ENCODE data around the gene NRM. TPM values are rescaled to one million over a fixed set of nuclear protein-coding genes. Genes with fewer than 3 reads are reported as not detected.

Gene NRM
- total and polyA plus RNA-seq, 2 experiments from 2014 or later, result 13.8 to 33.8 TPM

- ATAC-seq, result peak; percentile 3; the same call in 2 of the 3 replicates
- Histone ChIP-seq H3K27ac (ENCODE audit: low read depth) (no peak overlapping the region), H3K4me2 (peak overlapping the region; percentile 86), H2AFZ (no peak overlapping the region), H3K36me3 (ENCODE audit: insufficient read depth) (peaks cover 5% of the 10 kb centered on the region; the same call in 1 of the 2 replicates), H3K9me2 (ENCODE audit: insufficient read depth) (no peaks in the 10 kb centered on the region), H3K27me3 (ENCODE audit: insufficient read depth) (no peaks in the 10 kb centered on the region), H3K79me2 (replicated peaks; ENCODE audit: insufficient read depth) (peaks cover 15% of the 10 kb centered on the region), H3F3A (replicated peaks; ENCODE audit: low read depth) (0 out of 2 replicates have a peak, but pooled peaks cover 5% of the 10 kb centered on the region), H4K20me1 (replicated peaks; ENCODE audit: insufficient read depth) (no peaks in the 10 kb centered on the region; the same call in 1 of the 2 replicates), H3K4me1 (ENCODE audit: insufficient read depth) (peaks cover 34% of the 10 kb centered on the region), H3K4me3 (peak overlapping the region; percentile 55; the same call in 1 of the 2 replicates)
- Mint-ChIP-seq H3K9me3 (no peaks in the 10 kb centered on the region), H3K27ac (no peak overlapping the region), H3K4me1 (peaks cover 43% of the 10 kb centered on the region), H3K36me3 (ENCODE audit: low read depth) (peaks cover 22% of the 10 kb centered on the region), H3K27me3 (ENCODE audit: insufficient read depth, low read depth, poor library complexity) (peaks cover 7% of the 10 kb centered on the region), H3K4me3 (peak overlapping the region; percentile 70; the same call in 1 of the 3 replicates)
- DNase-seq (ENCODE audit: low spot score), result no peak
- TF ChIP-seq CTCF (conservative IDR thresholded peaks at IDR 0.05; ENCODE audit: low read depth in 2 of 2), result no peak
- no peak for TF ChIP-seq NANOG (IDR thresholded peaks at IDR 0.05; ENCODE audit: borderline replicate concordance)
- TF ChIP-seq EZH2 (IDR thresholded peaks at IDR 0.05; ENCODE audit: low read depth, unreplicated experiment), result no peak
- TF ChIP-seq, protein P1, sequence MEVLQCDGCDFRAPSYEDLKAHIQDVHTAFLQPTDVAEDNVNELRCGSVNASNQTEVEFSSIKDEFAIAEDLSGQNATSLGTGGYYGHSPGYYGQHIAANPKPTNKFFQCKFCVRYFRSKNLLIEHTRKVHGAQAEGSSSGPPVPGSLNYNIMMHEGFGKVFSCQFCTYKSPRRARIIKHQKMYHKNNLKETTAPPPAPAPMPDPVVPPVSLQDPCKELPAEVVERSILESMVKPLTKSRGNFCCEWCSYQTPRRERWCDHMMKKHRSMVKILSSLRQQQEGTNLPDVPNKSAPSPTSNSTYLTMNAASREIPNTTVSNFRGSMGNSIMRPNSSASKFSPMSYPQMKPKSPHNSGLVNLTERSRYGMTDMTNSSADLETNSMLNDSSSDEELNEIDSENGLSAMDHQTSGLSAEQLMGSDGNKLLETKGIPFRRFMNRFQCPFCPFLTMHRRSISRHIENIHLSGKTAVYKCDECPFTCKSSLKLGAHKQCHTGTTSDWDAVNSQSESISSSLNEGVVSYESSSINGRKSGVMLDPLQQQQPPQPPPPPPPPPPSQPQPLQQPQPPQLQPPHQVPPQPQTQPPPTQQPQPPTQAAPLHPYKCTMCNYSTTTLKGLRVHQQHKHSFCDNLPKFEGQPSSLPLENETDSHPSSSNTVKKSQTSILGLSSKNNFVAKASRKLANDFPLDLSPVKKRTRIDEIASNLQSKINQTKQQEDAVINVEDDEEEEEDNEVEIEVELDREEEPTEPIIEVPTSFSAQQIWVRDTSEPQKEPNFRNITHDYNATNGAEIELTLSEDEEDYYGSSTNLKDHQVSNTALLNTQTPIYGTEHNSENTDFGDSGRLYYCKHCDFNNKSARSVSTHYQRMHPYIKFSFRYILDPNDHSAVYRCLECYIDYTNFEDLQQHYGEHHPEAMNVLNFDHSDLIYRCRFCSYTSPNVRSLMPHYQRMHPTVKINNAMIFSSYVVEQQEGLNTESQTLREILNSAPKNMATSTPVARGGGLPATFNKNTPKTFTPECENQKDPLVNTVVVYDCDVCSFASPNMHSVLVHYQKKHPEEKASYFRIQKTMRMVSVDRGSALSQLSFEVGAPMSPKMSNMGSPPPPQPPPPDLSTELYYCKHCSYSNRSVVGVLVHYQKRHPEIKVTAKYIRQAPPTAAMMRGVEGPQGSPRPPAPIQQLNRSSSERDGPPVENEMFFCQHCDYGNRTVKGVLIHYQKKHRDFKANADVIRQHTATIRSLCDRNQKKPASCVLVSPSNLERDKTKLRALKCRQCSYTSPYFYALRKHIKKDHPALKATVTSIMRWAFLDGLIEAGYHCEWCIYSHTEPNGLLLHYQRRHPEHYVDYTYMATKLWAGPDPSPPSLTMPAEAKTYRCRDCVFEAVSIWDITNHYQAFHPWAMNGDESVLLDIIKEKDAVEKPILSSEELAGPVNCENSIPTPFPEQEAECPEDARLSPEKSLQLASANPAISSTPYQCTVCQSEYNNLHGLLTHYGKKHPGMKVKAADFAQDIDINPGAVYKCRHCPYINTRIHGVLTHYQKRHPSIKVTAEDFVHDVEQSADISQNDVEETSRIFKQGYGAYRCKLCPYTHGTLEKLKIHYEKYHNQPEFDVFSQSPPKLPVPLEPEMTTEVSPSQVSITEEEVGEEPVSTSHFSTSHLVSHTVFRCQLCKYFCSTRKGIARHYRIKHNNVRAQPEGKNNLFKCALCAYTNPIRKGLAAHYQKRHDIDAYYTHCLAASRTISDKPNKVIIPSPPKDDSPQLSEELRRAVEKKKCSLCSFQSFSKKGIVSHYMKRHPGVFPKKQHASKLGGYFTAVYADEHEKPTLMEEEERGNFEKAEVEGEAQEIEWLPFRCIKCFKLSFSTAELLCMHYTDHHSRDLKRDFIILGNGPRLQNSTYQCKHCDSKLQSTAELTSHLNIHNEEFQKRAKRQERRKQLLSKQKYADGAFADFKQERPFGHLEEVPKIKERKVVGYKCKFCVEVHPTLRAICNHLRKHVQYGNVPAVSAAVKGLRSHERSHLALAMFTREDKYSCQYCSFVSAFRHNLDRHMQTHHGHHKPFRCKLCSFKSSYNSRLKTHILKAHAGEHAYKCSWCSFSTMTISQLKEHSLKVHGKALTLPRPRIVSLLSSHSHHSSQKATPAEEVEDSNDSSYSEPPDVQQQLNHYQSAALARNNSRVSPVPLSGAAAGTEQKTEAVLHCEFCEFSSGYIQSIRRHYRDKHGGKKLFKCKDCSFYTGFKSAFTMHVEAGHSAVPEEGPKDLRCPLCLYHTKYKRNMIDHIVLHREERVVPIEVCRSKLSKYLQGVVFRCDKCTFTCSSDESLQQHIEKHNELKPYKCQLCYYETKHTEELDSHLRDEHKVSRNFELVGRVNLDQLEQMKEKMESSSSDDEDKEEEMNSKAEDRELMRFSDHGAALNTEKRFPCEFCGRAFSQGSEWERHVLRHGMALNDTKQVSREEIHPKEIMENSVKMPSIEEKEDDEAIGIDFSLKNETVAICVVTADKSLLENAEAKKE (CRISPR knock-in tag; IDR thresholded peaks at IDR 0.05), result no peak
Measured at GRCh38 chr6:30679765-30680535, 10.8 kb downstream of the NRM start.
